Right lobe of liver (tissue), 4 donors: ENCODE measurements around the gene KRTAP5-4.

Experiments
- POLR2A ChIP-seq: fragments of 450-650 bp; IDR thresholded peaks from one replicate; pipeline ENCODE4 v1.6.1; 2017; ENCODE audit warnings: antibody characterized with exemption, mild to moderate bottlenecking
- TF ChIP-seq, protein P1 (sequence below), 4 donors: fragments of 200-600 bp in 3 of 4; fragments of 450-650 bp in 1 of 4; IDR thresholded peaks; one replicate each; pipeline versions ENCODE4 v1.5.1 to v1.8.0; 2016 to 2022; ENCODE audit warnings: antibody characterized with exemption in 4 of 4, mild to moderate bottlenecking in 2 of 4
- donor health status: DM: no; HTN: no; CAD: no.
- donor health status: DM: no; HTN: no; CAD: no.
- donor health status: DM: no; HTN: yes; CAD: no.

GRCh38 chr11:1586699-1587098 is 35.2 kb downstream of the KRTAP5-4 start:
- TF ChIP-seq, protein P1, sequence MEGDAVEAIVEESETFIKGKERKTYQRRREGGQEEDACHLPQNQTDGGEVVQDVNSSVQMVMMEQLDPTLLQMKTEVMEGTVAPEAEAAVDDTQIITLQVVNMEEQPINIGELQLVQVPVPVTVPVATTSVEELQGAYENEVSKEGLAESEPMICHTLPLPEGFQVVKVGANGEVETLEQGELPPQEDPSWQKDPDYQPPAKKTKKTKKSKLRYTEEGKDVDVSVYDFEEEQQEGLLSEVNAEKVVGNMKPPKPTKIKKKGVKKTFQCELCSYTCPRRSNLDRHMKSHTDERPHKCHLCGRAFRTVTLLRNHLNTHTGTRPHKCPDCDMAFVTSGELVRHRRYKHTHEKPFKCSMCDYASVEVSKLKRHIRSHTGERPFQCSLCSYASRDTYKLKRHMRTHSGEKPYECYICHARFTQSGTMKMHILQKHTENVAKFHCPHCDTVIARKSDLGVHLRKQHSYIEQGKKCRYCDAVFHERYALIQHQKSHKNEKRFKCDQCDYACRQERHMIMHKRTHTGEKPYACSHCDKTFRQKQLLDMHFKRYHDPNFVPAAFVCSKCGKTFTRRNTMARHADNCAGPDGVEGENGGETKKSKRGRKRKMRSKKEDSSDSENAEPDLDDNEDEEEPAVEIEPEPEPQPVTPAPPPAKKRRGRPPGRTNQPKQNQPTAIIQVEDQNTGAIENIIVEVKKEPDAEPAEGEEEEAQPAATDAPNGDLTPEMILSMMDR (IDR thresholded peaks at IDR 0.05) = no peak
- no peak for TF ChIP-seq POLR2A
